T-helper 1 cell (primary cell): ENCODE results near the gene SH3BP5L.
"Not testable (repeated sequence)": the region's sequence is repeated elsewhere in the genome, so short reads cannot be mapped to it uniquely, and the experiment has no call there.

Experiments
- DNase-seq, 5 donors: peaks; one replicate each; pipeline ENCODE4 v3.0.0-alpha.2; 2012 to 2020

Gene SH3BP5L

DNA sequence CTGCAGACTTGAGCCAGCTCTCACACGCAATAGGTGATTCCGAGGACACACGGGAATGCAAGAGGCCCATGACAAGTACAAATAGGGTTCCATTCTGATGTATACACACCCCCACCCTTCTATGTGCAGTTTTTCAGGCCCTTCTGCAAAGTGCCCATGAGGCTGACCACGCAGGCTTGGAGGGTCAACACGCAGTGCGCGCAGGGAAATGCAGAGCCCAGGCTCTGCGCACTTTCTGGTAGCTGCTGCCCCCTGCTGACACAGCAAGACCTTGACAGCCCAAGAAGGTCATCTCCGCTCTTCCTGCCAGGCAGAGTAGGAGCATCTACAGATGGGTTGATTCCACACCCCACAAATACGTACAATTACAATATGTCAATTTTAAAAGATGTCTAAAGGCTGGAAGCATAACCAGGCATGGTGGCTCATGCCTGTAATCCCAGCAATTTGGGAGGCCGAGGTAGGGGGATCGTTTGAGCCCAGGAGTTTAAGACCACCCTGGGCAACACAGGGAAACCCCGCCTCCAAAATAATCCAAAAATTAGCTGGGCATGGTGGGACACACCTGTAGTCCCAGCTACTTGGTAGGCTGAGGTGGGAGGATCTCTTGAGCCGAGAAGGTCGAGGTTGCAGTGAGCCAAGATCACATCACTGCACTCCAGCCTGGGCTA lies 18.5 kb downstream of the SH3BP5L start:
- peak in 4 of 5 donors; percentile 29 to 50 (median 38) for DNase-seq

DNA sequence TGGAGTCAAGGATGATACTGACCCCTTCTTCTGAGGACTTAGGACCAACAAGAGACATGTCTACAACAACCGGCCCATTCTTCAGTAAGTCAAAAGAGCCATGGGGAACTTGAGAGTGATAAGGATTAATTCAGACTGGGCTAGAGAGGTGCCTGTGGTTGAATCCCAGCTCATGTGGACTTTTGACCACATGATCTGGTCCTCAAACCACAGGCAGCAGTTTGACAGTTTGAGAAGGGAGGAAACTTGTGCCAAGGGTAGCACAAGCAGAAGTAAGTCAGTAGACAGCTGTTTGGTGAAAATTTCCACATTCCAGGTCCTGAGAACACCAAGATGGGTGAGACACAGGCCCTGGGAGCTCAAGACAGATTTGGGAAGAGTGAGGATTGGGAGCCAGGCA lies 19.8 kb downstream of the SH3BP5L start:
- no peak for DNase-seq

DNA sequence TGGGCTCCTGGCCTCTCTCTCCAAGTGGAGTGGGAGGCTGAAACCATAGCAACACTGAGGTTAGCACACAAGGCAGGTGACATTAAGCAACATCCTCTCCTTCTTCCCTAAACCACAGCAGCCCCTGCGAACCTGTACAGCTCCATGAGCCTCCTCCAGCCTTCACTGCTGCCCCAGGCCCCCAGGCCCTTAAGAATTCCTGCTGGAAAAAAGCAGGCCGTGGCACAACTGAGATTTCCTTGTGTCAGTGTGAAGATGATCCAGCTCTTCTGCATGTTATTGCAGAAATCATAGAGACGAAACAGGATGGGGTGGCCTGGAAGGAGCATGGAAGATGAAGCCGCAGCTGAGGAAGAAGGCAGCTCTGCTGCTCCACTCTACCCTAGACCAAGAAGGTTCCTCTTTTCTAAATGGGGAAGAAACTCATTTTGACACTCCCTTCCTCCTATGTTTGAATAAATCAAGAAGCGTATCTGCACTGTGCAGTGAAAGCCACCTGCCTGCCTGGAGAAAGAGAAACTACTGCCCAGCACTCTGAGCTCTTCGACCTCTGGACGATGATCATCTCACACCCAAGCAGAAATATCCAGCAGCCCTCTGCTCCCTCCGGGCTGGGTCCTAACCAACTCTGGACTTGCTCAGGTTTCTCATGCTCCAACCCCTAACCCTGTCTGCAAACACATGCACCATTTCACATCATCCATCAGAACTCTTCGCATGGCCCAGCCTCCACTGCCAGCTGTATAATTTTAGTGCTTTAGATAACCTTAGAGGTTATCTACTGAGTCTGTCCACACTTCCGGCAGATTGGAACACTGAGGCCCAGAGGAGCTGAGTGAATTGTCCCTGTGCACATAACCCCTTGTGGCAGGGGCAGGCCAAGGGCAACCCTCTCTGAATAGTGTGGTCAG lies 20.7 kb downstream of the SH3BP5L start:
- DNase-seq: no peak

DNA sequence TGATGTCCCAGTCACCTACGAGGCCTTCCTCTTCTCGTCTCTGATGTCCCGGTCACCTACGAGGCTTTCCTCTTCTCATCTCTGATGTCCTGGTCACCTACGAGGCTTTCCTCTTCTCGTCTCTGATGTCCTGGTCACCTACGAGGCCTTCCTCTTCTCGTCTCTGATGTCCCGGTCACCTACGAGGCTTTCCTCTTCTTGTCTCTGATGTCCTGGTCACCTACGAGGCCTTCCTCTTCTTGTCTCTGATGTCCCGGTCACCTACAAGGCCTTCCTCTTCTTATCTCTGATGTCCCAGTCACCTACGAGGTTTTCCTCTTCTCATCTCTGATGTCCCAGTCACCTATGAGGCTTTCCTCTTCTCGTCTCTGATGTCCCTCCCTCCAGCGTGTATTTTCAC lies 22.2 kb downstream of the SH3BP5L start:
- DNase-seq: not testable (repeated sequence)

DNA sequence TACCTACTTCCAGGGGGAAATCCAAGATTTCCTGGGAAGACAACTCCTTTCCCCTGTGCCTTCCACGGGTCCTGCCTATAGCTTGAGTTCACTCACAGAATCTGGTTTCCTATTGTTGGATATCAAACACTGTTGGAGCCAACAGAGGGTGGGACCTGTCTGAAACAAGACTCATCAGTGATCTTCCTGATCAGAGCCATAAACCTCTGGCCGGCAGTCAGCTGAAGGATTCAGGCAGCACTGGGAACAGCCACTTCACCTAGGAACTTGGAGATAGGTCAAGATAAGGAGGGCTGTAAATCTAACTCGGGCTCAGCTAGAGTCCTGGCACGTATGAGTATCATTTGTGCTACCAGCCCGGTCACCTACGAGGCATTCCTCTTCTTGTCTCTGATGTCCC lies 23.3 kb downstream of the SH3BP5L start:
- DNase-seq: no peak

DNA sequence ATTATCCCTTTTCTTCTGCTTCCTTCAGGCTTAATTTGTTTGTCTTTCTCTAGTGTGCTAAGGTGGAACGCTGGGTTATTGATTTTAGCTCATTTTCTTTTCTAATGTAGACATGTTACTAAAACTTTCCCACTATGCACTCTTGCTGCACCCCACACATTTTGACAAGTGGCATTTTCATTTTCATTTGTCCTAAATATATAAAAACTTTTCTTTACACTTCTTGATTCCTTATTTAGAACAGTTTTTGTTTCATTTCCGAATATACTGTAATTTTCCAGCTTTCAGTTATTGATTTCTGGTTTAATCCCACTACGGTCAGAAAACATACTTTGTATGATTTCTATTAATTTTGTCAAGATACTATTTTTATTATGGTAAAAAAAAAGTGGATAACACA lies 25.3 kb downstream of the SH3BP5L start:
- no peak for DNase-seq

DNA sequence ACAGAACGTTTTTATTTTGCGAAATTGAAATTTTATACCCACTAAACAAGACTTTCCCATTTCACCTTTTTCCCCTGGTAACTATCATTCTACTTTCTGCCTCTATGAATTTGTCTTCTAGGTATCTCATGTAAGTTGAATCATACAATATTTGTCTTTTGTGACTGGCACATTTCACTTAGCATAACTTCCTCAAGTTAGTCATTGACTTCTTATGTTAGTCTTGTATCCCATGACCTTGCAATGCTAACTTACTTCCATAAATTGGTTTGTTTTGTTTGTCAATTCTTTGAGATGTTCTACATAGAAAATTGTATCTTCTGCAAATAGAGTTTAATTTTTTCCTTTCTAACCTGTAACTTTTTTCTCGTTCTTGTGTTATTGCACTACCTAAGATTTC lies 26.9 kb downstream of the SH3BP5L start:
- no peak for DNase-seq

DNA sequence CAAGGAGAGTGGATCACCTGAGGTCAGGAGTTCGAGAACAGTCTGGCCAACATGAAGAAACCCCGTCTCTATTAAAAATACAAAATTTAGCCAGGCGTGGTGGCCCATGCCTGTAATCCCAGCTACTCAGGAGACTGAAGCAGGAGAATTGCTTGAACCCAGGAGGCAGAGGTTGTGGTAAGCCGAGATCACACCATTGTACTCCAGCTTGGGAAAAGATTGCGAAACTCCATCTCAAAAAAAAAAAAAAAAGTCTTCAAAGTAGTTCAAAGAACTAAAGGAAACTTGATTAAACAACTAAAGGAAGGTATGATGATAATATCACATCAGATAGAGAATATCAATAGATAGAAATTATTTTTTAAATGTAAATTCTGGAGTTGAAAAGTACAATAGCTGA lies 31.1 kb downstream of the SH3BP5L start:
- DNase-seq: not testable (repeated sequence)

DNA sequence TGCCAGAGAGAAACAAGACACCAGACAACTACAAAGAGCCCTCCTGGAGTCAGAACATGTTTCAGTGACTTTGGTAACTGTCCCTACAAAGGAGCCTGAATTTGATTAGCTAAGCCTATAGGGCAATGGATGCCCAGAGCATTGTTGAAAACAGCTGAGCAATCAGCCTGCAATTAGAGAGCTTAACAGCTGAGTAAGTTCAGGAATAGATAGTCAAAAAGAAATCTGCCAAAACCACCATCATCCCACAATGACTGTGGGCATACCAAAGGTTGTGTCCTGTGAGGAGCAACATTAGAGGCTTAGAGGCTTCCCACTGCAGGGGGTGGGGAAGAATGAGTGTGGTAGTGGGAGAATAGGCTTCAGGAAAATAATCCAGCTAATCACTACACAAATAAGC lies 32.1 kb downstream of the SH3BP5L start:
- DNase-seq: peak in 1 of 5 donors; percentile 83

DNA sequence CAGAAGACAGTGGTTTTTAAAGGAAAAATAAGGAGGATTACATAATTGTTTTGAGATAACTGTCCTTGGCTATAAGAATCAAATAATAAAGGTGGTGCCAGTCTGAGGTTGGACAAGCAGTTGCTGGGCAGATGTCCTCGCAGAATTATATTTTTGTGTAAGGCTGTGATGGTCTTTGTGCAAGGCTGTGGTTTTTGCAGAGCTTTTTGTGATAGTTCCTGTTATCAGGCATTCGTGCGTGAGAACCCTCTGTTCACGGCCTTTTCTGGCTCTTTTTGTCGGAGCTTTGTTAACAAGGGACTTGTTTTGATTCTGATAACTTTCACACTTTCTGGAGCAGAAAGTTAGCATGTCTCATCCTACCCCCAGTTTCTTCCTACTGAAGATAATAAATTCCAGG lies 33.4 kb downstream of the SH3BP5L start:
- no peak for DNase-seq

DNA sequence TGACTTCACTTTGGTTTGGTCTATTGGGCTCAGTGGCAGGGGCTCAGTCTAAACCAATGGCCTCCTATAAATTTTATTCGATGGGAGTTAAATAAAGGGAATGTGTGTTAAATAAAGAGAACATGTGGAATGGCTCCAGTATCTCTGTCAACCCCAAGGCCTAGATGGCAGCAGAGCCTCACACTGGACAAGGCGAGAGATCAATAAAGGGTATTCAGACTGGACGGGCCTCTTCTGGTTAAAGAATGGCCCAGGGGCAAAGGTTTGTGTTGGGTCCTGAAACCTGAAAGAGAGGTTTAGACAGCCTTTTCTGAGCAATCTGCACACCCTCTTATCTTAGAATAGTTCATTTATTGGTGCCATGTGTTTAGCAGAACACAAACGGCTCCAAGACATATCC lies 34.7 kb downstream of the SH3BP5L start:
- DNase-seq: no peak

DNA sequence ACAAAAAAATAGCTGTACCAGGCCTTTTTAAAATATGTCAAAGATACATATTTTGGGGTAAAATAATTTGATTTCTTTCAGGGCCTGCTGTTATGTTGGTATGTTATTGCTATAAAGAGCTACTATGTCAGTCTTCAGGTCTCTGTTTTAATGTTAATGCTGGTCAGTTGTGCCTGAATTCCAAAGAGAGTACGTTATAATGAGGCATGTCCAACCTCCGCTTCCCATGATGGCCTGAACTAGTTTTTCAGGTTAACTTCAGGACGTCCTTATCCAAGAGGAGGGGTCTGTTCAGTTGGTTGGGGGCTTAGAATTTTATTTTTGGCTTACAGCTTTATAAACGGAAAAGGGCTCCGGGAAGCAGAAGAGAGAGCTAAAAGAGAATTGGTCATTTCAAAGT lies 35.3 kb downstream of the SH3BP5L start:
- no peak for DNase-seq

DNA sequence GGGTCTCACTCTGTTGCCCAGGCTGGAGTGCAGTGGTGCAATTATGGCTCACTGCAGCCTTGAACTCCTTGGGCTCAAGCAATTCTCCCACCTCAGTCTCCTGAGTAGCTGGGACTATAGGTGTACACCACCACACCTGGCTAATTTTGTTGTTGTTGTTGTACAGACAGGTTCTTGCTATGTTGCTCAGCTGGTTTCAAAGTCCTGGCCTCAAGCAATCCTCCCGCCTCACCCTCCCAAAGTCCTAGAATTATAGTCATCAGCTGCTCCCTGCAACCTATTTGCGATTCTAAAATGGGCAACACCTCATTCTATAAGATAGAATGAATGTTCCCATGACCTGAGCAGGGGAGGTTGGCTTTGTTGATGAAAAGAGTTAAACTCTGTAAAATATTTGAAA lies 36.4 kb downstream of the SH3BP5L start:
- not testable (repeated sequence) for DNase-seq

DNA sequence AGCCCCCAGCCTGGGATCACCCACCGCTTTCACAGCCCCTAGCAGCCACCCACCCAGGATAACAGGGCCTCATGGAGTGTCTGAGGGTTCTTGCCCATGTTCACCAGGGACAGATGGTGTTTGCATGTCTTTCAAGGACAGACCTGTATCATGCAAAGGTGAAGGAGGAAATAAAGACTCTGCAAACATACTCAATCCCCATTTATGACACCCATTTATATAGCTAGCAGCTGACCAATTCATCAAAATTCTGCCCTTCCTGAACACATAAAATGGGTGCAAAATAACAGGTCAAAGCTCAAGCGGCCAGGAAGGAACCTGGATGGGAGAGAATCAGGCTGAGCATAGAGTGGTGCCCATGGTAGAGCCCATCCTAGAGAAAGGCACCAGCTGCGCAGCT lies 37.4 kb downstream of the SH3BP5L start:
- DNase-seq: no peak

DNA sequence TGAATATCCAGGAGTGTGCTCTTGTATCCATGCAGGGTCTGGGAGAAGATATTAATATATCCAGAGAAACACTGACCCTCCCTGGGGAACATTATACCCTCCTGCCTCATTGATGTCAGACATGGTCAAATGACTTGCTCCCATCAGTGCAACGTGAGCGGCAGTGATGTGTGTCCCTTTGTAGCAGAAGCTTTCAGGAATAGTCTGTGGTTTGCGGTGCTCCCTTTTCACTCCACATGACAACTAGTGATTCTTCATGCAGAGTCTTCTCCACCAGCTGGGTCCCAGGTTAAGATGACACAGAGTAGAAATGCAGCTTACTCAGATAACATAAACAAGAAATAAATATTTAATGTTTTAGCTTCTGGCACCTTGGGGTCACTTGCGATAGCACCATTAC lies 38.3 kb downstream of the SH3BP5L start:
- no peak for DNase-seq

DNA sequence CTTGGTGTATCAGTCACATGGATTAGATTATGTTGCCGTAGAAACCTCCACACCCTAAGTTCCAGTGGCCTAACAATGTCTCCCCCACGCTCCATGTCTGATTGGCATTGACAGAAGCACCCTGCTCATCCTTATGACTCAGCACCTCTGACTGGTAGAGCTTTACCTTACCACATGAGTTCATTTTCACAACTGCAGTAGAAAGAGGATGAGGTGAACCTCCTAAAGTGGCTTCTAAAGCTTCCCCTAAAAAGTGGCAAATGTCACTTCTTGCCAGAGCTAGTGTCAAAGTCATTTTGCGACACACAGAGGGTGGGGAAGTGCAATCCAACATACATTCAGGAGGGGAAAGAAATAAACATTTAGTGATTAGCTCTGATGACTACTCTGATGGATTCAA lies 39.6 kb downstream of the SH3BP5L start:
- peak in 1 of 5 donors; percentile 49 for DNase-seq

DNA sequence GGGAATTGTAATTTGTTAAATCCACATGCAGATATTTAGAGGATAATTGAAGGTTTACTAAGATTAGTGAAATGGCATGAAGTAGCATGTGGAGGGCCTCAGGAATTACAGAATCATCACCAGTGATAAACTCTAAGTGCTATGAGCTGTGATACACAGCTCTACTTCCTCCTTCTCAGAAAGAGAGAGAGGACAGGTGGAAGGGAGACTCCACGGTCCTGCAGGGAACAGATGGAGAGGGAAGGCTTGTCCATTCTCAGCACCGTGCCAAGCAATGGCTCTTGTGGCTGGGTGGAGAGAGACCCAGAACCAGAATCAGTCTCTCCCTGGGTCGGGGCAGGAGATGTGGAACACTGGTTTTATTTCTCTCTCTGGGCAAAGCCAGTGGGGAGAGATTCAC lies 42.3 kb downstream of the SH3BP5L start:
- DNase-seq: no peak

DNA sequence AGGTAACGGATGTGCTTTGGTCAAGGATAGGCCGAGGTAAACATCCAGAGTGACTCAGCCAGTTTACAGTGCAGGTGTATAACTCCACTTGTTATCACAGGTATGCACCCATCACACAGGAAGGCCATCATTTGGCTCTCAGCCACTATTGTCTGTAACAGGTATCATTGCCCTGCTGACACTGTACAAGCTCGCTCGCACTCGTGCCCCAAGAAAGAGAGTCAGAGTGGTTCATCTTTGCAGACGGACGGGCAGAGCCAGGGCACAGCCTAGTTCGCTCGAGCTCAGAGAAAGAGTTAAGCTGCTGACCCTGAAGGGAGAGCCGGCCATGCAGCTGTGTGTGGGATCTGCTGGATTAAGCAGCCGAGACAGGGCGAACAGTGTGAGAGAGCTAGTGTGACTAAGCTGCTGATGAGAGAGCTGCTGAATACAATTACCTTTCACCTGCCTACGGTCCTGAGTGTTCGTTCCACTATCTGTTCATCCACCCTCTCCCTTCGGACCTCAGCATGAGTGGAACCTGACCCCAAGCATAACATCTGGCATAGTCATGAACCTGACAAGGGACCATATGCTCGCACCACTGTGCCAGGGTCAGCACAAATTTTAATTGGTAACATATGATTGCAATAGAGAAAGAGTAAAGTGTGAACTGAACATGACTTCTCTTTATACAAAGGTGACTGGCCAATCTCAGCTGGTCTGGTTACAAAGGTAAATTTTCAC lies 43.1 kb downstream of the SH3BP5L start:
- DNase-seq: no peak

DNA sequence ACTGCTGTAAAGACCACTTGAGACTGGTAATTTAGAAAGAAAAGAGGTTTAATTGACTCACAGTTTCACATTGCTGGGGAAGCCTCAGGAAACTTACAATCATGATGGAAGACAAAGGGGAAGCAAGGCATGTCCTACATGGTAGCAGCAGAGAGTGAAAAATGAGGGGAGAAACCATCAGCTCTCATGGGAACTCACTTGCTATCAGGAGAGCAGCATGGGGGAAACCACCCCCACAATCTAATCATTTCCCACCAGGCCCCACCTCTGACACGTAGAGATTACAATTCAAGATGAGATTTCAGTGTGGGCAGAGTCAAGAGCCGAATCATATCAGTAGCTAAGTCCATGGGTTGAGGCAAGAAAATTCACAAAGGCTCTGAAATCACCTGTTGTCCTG lies 46.4 kb downstream of the SH3BP5L start:
- DNase-seq: no peak

DNA sequence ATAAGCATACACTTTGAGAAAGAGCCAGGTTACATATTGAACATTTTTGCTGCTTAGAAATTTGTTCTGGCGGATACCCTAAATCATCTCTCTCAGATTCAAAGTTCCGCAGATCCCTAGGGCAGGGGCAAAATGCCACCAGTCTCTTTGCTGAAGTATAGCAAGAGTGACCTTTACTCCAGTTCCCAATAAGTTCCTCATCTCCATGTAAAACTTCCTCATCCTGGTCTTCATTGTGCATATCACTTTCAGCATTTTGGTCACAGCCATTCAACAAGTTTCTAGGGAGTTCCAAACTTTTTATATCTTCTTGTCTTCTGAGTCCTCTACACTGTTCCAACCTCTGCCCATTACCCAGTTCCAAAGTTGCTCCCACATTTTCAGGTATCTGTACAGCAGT lies 46.8 kb downstream of the SH3BP5L start:
- no peak for DNase-seq

DNA sequence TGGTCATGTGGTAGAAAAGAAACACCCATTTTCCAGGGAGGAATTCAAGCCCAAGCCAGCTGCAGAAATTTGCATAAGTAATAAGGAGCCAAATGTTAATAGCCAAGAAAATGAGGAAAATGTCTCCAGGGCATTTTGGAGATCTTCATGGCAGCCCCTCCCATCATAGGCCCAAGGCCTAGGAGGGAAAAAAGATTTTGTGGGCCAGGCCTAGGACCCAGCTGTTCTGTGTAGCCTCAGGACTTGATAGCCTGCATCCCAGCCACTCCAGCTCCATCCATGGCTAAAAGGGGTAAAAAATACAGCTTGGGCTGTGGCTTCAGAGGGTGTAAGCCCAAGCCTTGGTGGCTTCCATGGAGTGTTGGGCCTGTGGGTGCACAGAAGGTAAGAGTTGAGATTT lies 48.7 kb downstream of the SH3BP5L start:
- DNase-seq: no peak

DNA sequence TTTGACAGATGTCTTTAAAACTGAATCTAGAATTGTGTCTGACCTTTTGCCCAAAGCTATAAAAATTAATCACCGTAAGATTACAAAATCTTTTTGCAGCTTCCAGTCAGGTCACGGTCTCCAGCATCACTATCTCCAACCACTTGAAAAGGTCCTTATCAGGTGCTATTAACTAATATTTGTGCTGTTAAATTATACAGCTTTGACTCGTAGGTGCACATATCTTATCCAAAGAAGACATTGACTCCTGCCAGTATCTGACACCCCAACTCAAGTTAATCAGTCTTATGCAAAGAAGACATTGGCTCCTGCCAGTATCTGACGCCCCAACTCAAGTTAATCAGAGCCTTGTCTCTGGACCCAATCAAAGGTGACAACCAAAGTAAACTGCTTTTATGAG lies 50.3 kb downstream of the SH3BP5L start:
- no peak for DNase-seq
